C4-2B (cell line): Measurements from ENCODE around the gene P2RY8.

Source experiments
- H3K27ac ChIP-seq: fragments of 450-650 bp; 2 replicates; pipeline ENCODE4 v1.5.1; 2017
- CTCF ChIP-seq: fragments of 450-650 bp; conservative IDR thresholded peaks from 2 replicates; pipeline ENCODE4 v1.5.1; 2017; ENCODE audit warnings: mild to moderate bottlenecking
- ZFX ChIP-seq: fragments of 450-650 bp; IDR thresholded peaks from 2 replicates; pipeline ENCODE4 v1.6.1; 2017

P2RY8 gene

DNA sequence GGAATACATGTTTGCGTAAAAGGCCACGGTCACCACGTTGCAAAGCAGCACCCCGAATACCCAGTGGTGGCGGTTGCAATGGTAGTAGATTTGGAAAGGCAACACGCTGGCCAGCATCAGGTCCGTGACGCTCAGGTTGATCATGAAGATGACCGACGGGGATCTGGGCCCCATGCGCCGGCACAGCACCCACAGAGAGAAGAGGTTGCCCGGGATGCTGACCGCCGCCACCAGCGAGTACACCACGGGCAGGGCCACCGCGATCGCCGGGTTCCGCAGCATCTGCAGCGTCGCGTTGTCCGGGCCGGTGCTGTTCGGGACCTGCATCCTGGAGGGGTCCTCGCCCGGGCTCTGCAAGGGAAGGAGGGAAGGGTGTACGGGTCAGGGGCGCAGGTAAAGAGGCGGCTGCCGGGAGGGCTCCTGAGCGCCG lies 70.7 kb downstream of the P2RY8 start:
- H3K27ac ChIP-seq: no peak overlapping the region
- TF ChIP-seq CTCF (no peak), ZFX (no peak)

- TF ChIP-seq CTCF (no peak), ZFX (no peak)
- H3K27ac ChIP-seq: no peak overlapping the region
Measured at GRCh38 chrX:1465286-1466231, 71.4 kb downstream of the P2RY8 start.

DNA sequence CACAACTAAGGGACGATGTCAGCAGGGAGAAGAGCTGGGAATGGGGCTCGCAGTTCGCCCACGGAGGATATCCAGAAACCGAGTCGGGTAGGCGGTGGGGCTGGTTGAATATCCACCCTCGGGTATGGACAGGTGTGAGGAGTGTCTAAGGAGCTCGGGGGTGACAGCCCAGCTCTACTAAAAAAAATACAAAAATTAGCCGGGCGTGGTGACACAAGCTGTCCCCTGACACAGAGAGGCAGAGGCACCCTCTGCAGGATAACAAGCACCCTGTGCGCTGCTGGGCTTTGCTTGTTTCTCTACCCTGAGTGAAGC lies 72.1 kb downstream of the P2RY8 start:
- no peak overlapping the region for H3K27ac ChIP-seq
- TF ChIP-seq ZFX (no peak), CTCF (no peak)

- H3K27ac ChIP-seq: no peak overlapping the region
- no peak for TF ChIP-seq CTCF
- TF ChIP-seq ZFX: no peak
Measured at GRCh38 chrX:1464041-1464970, 72.7 kb downstream of the P2RY8 start.

GRCh38 chrX:1463581-1463980 lies 73.4 kb downstream of the P2RY8 start:
- H3K27ac ChIP-seq: no peak overlapping the region
- TF ChIP-seq ZFX (no peak), CTCF (no peak)

DNA sequence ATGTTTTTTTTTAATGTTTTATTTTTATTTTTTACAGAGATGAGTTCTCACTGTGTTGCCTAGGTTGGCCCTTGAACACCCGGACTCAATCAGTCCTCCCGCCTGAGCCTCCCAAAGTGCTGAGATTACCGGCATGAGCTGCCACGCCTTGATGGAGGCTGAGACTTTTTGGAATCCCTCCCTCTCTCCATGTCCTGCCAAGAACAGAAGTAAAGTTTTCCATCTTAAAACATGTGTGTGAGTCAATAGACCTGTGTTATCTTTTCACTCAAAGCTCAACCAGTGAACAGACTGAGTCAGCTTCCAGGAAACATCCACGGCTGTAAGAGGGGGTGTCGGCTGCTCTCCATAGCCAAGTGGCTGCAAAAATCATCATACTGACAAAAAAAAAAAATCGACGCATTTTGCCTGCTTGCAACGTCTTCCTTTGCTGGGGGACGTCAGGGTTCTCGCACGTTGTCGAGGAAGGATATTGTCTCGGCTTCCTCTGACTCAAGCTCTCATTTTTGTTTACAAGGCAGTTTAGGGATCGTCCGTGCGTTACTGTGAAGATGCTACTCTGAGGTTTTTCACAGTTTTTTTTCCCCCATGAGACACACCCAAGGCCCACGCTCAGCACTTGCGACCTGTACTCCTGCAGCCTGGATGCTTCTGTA lies 74.3 kb downstream of the P2RY8 start:
- no peak overlapping the region for H3K27ac ChIP-seq
- no peak for TF ChIP-seq ZFX
- no peak for TF ChIP-seq CTCF
